HepG2 (cell line): ENCODE measurements around the gene RNF149. TPM values are rescaled to one million over a fixed set of nuclear protein-coding genes. Genes with fewer than 3 reads are reported as not detected.

Experiments used
- ATF4 ChIP-seq, 2 experiments: fragments of 450-650 bp in 1 of 2; sonication (generic) in 1 of 2; formaldehyde crosslinking; IDR thresholded peaks; 2 replicates each; pipeline versions ENCODE4 v1.5.0 to v1.8.0; 2020 to 2022; ENCODE audit warnings: mild to moderate bottlenecking in 1 of 2, missing genetic modification reagents in 1 of 2
- CENPBD1 ChIP-seq: sonication (generic); formaldehyde crosslinking; IDR thresholded peaks from 2 replicates; pipeline ENCODE4 v1.8.0; 2022; ENCODE audit warnings: missing genetic modification reagents, low read depth, mild to moderate bottlenecking, borderline replicate concordance
- FOXK1 ChIP-seq: sonication (generic); formaldehyde crosslinking; IDR thresholded peaks from 2 replicates; pipeline ENCODE4 v1.4.0; 2020; ENCODE audit warnings: low read depth, missing genetic modification reagents, borderline replicate concordance
- GPN1 ChIP-seq: sonication (generic); formaldehyde crosslinking; IDR thresholded peaks from 2 replicates; pipeline ENCODE4 v1.5.1; 2020; ENCODE audit warnings: missing genetic modification reagents, borderline replicate concordance
- IRX3 ChIP-seq: sonication (generic); formaldehyde crosslinking; IDR thresholded peaks from 2 replicates; pipeline ENCODE4 v1.8.1; 2023; ENCODE audit warnings: mild to moderate bottlenecking, low read depth, missing genetic modification reagents, borderline replicate concordance
- JARID2 ChIP-seq: sonication (generic); formaldehyde crosslinking; IDR thresholded peaks from 2 replicates; pipeline ENCODE4 v1.8.1; 2023; ENCODE audit warnings: missing genetic modification reagents, inconsistent platforms; ENCODE audit not compliant: insufficient replicate concordance
- JUND ChIP-seq: sonication (generic); formaldehyde crosslinking; IDR thresholded peaks from 2 replicates; pipeline ENCODE4 v1.8.0; 2022; ENCODE audit warnings: mild to moderate bottlenecking, missing genetic modification reagents
- MED8 ChIP-seq: sonication (generic); formaldehyde crosslinking; IDR thresholded peaks from 2 replicates; pipeline ENCODE4 v1.8.1; 2023; ENCODE audit warnings: mild to moderate bottlenecking, missing genetic modification reagents; ENCODE audit not compliant: insufficient replicate concordance
- MTA1 ChIP-seq: sonication (generic); formaldehyde crosslinking; IDR thresholded peaks from 2 replicates; pipeline ENCODE4 v1.4.0; 2020; ENCODE audit warnings: missing genetic modification reagents, mild to moderate bottlenecking, borderline replicate concordance
- PHF21A ChIP-seq: sonication (generic); formaldehyde crosslinking; IDR thresholded peaks from 2 replicates; pipeline ENCODE4 v1.5.0; 2020; ENCODE audit warnings: mild to moderate bottlenecking, missing genetic modification reagents
- STAT5B ChIP-seq: sonication (generic); formaldehyde crosslinking; IDR thresholded peaks from 2 replicates; pipeline ENCODE4 v1.4.0; 2020; ENCODE audit warnings: missing genetic modification reagents
- TP53 ChIP-seq: sonication (generic); formaldehyde crosslinking; conservative IDR thresholded peaks from 2 replicates; pipeline ENCODE4 v1.4.0; 2020; ENCODE audit warnings: missing genetic modification reagents
- ZNF280D ChIP-seq: sonication (generic); formaldehyde crosslinking; IDR thresholded peaks from 2 replicates; pipeline ENCODE4 v1.5.1; 2020; ENCODE audit warnings: mild to moderate bottlenecking, missing genetic modification reagents
- ZNF337 ChIP-seq: sonication (generic); formaldehyde crosslinking; IDR thresholded peaks from 2 replicates; pipeline ENCODE4 v1.5.1; 2020; ENCODE audit warnings: missing genetic modification reagents, low read depth, mild to moderate bottlenecking, borderline replicate concordance
- ZNF543 ChIP-seq: sonication (generic); formaldehyde crosslinking; IDR thresholded peaks from 2 replicates; pipeline ENCODE4 v1.4.0; 2020; ENCODE audit warnings: mild to moderate bottlenecking, missing genetic modification reagents
- ZZZ3 ChIP-seq: sonication (generic); formaldehyde crosslinking; IDR thresholded peaks from 2 replicates; pipeline ENCODE4 v1.4.0; 2020; ENCODE audit warnings: missing genetic modification reagents, mild to moderate bottlenecking, borderline replicate concordance
- polyA plus RNA-seq, 8 experiments: library from polyadenylated mRNA; depleted of rRNA in 3 of 8; stranded (reverse) in 7 of 8; unstranded in 1 of 8; fragments of >200 nt; fragmentation: Illumina TruSeq in 4 of 8; extraction: Trizol in 4 of 8; gene quantifications; 2 replicates each; pipeline versions ENCODE4 v1.2.1 to v1.2.3, GENCODE V29; 2011 to 2016; ENCODE audit warnings: low read depth in 4 of 8, missing spikeins in 1 of 8, mixed read lengths in 1 of 8; ENCODE audit not compliant: insufficient read depth in 1 of 8
- total RNA-seq, 5 experiments: library from RNA; depleted of rRNA; stranded (reverse); fragments of >200 nt; fragmentation: Illumina TruSeq; extraction: Trizol; gene quantifications; 2 replicates each; pipeline ENCODE4 v1.2.3, GENCODE V29; 2016; ENCODE audit warnings: low read depth in 1 of 5
- TF ChIP-seq, protein P1 (sequence below): sonication (generic); formaldehyde crosslinking; IDR thresholded peaks from 2 replicates; pipeline ENCODE4 v1.4.0; 2020; ENCODE audit warnings: missing genetic modification reagents
- TF ChIP-seq, protein P2 (sequence below): sonication (generic); formaldehyde crosslinking; IDR thresholded peaks from 2 replicates; pipeline ENCODE4 v1.4.0; 2020; ENCODE audit warnings: low read depth, missing genetic modification reagents

Gene RNF149
- total and polyA plus RNA-seq, 2 of the 13 experiments (the other 11 are each of a cell fraction or from before 2014, with no cell fraction given): 87.6 to 109 TPM

DNA sequence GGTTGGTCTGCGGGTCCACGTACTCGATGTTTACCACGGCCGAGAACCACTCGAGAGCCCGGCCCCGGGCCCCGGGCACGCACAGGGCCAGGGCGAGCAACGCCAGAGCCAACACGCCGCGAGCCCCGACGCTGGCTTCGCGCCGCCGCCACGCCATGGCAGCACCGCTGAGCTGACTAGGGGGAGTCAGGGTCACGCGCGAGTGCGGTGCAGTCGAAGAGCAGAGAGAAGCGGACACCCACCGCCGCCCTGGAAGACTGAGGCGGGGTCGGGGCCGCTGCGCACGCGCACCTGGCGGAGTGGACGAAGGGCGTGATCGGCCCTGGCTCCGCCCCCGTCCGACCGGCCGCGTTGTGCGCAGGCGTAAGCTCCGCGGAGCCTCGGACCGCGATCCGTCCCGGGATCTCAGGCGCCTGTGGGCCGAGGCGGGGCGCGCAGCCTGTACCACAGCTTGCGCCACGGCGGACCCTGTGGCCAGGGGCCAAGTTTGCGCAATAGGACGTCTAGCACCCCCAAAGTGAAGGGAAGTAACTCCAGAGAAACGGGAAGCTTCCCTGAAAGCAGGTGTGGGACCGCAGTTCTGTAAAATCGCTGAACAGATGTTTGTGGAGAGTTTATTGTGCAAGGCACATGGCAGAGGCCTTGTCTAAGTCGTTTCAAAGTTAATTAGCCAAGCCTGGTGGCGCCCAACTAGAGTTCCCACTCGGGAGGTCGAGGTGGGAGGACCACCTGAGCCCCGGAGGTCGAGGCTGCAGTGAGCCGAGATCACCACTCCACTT lies at the start of gene RNF149 (continued):
- TF ChIP-seq ZNF337: peak; percentile 77; the same call in 1 of the 2 replicates
- TF ChIP-seq JUND (CRISPR knock-in tag): peak; percentile 84
- TF ChIP-seq ZNF280D (CRISPR knock-in tag): peak; percentile 41; the same call in 1 of the 2 replicates
- peak in 1 of 2 experiments; percentile 75; a peak in 2 of 4 replicates for TF ChIP-seq ATF4 (CRISPR knock-in tag; IDR thresholded peaks at IDR 0.05)
- peak; percentile 96 for TF ChIP-seq PHF21A (CRISPR knock-in tag)
- peak; percentile 48; the same call in 1 of the 2 replicates for TF ChIP-seq TP53
- TF ChIP-seq JARID2 (CRISPR knock-in tag): no peak
- no peak for TF ChIP-seq STAT5B
- TF ChIP-seq, protein P1, sequence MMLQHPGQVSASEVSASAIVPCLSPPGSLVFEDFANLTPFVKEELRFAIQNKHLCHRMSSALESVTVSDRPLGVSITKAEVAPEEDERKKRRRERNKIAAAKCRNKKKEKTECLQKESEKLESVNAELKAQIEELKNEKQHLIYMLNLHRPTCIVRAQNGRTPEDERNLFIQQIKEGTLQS (CRISPR knock-in tag): peak; percentile 40; the same call in 1 of the 2 replicates
- TF ChIP-seq ZNF543 (CRISPR knock-in tag): peak; percentile 97
- TF ChIP-seq GPN1 (CRISPR knock-in tag): no peak
- TF ChIP-seq FOXK1 (CRISPR knock-in tag): no peak
- TF ChIP-seq IRX3: peak; percentile 42; the same call in 1 of the 2 replicates
- TF ChIP-seq, protein P2, sequence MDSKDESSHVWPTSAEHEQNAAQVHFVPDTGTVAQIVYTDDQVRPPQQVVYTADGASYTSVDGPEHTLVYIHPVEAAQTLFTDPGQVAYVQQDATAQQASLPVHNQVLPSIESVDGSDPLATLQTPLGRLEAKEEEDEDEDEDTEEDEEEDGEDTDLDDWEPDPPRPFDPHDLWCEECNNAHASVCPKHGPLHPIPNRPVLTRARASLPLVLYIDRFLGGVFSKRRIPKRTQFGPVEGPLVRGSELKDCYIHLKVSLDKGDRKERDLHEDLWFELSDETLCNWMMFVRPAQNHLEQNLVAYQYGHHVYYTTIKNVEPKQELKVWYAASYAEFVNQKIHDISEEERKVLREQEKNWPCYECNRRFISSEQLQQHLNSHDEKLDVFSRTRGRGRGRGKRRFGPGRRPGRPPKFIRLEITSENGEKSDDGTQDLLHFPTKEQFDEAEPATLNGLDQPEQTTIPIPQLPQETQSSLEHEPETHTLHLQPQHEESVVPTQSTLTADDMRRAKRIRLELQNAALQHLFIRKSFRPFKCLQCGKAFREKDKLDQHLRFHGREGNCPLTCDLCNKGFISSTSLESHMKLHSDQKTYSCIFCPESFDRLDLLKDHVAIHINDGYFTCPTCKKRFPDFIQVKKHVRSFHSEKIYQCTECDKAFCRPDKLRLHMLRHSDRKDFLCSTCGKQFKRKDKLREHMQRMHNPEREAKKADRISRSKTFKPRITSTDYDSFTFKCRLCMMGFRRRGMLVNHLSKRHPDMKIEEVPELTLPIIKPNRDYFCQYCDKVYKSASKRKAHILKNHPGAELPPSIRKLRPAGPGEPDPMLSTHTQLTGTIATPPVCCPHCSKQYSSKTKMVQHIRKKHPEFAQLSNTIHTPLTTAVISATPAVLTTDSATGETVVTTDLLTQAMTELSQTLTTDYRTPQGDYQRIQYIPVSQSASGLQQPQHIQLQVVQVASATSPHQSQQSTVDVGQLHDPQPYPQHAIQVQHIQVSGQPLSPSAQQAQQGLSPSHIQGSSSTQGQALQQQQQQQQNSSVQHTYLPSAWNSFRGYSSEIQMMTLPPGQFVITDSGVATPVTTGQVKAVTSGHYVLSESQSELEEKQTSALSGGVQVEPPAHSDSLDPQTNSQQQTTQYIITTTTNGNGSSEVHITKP (CRISPR knock-in tag): peak; percentile 90
- TF ChIP-seq CENPBD1 (CRISPR knock-in tag): 0 out of 2 replicates have a peak, but pooled peaks have one; percentile 26
- 0 out of 2 replicates have a peak, but pooled peaks have one; percentile 91 for TF ChIP-seq ZZZ3 (CRISPR knock-in tag)
- TF ChIP-seq MED8 (CRISPR knock-in tag): peak; percentile 95
- TF ChIP-seq MTA1 (CRISPR knock-in tag): peak; percentile 99
